ENCODE results near the gene CPLX3.

GRCh38 chr15:74791667-74792066, 34.8 kb upstream of the CPLX3 start:
- no peak for TF ChIP-seq CTCF (conservative IDR thresholded peaks at IDR 0.05 in 1 of 2, IDR thresholded peaks at IDR 0.05 in 1 of 2; ENCODE audit: low read depth in 1 of 2, low read length in 2 of 2)
- no peak for TF ChIP-seq EZH2 (IDR thresholded peaks at IDR 0.05; ENCODE audit: low read length, missing control alignments)

All from fibroblast of lung (primary cell).